Erythroblast (primary cell): ENCODE measurements around the gene NXPE3.

Experiments used
- GATA1 ChIP-seq: IDR thresholded peaks from 2 replicates; pipeline ENCODE4 v1.6.1; 2011; ENCODE audit warnings: low read depth, mild to moderate bottlenecking, control low read depth, low read length, moderate library complexity
- POLR2A ChIP-seq: IDR thresholded peaks from 2 replicates; pipeline ENCODE4 v1.6.1; 2011; ENCODE audit warnings: mild to moderate bottlenecking, low read length

GRCh38 chr3:101868534-101869464 lies 89.8 kb downstream of the NXPE3 start:
- no peak for TF ChIP-seq POLR2A
- TF ChIP-seq GATA1, result no peak
